Measurements from ENCODE around the gene STX17.

The STX17 gene

DNA sequence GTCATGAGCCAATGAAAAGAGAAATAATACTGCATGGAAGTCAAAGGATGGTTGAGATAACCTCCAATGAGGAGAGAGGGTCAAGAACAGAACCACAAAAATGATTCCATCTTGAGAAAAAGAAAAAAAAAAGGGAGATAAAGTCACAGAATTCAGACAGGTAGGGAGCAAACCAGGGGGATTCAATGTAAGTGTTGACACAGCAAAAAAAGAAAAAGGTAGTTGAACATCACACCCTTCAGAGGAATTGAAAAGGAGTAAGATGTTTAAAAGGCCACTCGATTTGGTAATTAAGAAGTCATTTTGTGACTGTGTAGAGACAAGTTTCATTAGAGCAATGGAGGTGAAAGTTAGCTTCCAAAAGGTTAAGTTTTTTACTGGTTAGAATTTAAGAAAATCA, 113.1 kb downstream of the STX17 start:
- H3K9me3 Mint-ChIP-seq = no peaks in the 10 kb centered on the region
- peaks cover 1% of the 10 kb centered on the region for H3K4me1 Mint-ChIP-seq (ENCODE audit: low read depth)
- no peak overlapping the region for H3K4me3 Mint-ChIP-seq
- H3K36me3 Mint-ChIP-seq (ENCODE audit: low read depth) = peaks cover 23% of the 10 kb centered on the region
- no peak overlapping the region for H3K27ac Mint-ChIP-seq
- H3K27me3 Mint-ChIP-seq (ENCODE audit: low read depth) = no peaks in the 10 kb centered on the region
